HG03342 (cell line): ENCODE measurements around the gene MT4.
A peak's percentile ranks its signal among the peaks of the same experiment; 100 is the strongest.
"Not testable (repeated sequence)": the region's sequence is repeated elsewhere in the genome, so short reads cannot be mapped to it uniquely, and the experiment has no call there.

Source experiments
- ATAC-seq: cut with Tn5 transposase; IDR thresholded peaks from one replicate; pipeline ENCODE4 v1.9.1; 2021; ENCODE audit warnings: mild to moderate bottlenecking, moderate library complexity; ENCODE audit not compliant: unreplicated experiment

Gene MT4

GRCh38 chr16:56558024-56558747, 6.7 kb upstream of the MT4 start:
- ATAC-seq: no peak

DNA sequence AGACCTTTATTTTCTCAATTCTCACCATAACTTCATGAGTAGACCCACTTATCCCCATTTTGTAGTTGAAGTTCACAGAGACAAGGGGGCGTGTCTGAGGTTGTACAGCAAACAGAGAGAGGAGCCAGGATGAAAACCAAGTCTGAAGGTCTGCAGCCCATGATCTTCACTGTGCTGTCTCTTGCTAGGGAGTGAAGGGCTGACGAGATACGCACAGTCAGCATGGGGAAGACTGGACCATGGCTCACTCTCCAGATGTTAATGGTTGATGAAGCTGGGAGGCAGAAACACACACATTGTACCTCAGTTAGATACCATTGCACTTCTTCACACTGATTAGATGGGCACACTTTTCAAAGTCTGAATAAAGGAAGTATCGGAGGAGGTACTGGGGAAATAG, 5.8 kb upstream of the MT4 start:
- no peak for ATAC-seq

GRCh38 chr16:56560447-56560846, 4.4 kb upstream of the MT4 start:
- no peak for ATAC-seq

DNA sequence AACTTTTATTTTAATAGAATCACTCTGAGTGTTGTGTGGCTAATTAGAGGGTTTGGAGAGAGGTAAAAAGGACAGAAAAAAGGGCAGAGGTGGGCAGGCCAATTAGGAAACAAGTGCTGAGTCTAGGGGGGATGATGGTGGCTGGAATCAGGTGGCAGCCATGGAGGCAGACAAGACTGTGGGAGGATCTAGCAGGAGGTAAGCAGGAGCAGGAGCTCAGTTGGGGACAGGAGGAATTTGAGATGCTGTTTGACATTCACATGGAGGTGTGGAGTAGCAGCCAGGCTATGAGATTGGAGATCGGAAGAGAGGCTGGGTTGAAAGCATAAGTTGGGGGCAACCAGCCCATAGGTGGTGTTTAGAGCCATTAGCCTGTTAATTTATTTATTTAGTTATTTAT, 3.7 kb upstream of the MT4 start:
- ATAC-seq: no peak

- no peak for ATAC-seq
Observed at GRCh38 chr16:56569971-56570370, 5.1 kb downstream of the MT4 start.

- no peak for ATAC-seq
Observed at GRCh38 chr16:56571525-56571924, 6.7 kb downstream of the MT4 start.

DNA sequence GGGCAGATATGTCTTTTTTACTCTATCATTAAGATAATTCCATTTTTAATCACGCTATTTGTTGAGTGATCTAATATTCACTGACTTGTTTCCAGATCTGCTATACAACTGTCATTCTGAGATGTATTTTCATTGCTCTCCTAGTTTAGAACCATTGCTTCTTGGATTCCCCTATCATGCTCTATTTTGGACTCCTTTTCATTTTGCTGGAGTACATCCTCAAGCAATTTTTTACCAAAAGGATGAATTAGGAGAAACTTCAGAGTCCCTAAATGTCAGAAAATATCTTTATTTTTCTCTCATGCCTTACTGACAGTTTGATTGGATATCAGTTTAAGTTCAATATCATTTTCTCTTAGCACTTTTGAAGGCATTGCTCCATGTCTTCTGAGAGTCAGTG, 9.8 kb downstream of the MT4 start:
- ATAC-seq: no peak

GRCh38 chr16:56576585-56577299, 11.9 kb downstream of the MT4 start:
- ATAC-seq: peak; percentile 89

- no peak for ATAC-seq
Observed at GRCh38 chr16:56577300-56577625, 12.4 kb downstream of the MT4 start.

DNA sequence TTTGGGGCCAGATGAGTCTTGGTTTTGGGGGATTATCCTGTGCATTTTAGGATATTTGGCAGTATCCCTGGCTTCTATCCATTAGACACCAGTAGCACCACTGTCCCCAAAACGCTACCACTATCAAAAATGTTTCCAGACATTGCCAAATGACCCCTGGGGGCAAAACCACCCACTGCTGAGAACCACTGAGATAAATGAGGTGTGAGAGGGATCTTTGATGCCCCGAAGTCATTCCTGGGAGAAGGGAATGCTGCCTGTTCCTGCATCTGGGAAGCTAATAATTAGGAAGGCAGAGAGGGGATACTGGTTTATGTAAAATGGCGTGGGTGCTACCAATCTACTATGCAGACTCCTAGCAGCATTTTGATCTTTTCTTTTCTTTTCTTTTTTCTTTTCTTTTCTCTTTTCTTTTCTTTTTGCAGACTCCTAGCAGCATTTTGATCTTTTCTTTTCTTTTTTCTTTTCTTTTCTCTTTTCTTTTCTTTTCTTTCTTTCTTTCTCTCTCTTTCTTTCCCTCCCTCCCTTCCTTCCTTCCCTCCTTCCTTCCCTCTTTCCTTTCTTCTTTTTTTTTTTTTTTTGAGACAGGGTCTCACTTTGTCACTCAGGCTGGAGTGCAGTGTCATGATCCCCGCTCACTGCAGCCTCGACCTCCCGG, 15.6 kb downstream of the MT4 start:
- ATAC-seq: no peak

GRCh38 chr16:56582911-56583310, 18.0 kb downstream of the MT4 start:
- ATAC-seq: not testable (repeated sequence)

GRCh38 chr16:56583351-56584168, 18.7 kb downstream of the MT4 start:
- no peak for ATAC-seq

GRCh38 chr16:56584276-56584675, 19.4 kb downstream of the MT4 start:
- no peak for ATAC-seq

- no peak for ATAC-seq
Observed at GRCh38 chr16:56588781-56589140, 23.9 kb downstream of the MT4 start.

GRCh38 chr16:56589141-56590039, 24.5 kb downstream of the MT4 start, which contains the start of gene MT3:
MT3 (plus strand) TSS chr16:56589528; CDS start chr16:56589591, 63 bp downstream.
- no peak for ATAC-seq

DNA sequence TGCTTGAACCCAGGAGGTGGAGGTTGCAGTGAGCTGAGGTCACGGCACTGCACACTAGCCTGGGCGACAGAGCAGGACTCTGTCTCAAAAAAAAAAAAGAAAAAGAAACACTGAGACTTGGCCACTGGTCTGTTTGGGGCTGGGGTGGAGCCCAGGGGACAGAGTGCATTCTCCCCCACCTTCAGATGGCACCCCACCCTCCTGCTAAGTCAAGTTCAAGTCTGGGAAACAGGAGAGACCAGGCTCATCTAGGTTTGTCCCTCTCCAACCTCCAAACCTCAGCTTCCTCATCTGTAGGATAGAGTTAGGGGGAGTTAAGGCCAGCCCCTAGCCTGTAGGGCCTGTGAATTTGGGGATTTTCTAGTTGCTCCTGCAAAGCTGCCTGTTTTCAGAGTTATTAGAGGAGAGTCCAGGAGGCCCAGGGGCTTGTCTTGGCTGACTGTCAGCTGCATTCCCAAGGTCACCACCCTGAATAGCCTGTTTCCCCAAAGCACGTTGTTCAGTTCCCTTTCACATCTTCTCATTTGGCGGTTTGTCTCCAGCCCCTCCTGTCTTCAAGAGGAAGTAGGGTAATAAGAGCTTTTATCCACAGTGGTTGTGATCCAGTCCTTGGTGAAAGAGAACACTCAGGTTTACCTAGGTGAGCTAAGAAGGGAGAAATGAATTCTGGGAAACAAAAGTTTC, 26.6 kb downstream of the MT4 start:
- no peak for ATAC-seq

DNA sequence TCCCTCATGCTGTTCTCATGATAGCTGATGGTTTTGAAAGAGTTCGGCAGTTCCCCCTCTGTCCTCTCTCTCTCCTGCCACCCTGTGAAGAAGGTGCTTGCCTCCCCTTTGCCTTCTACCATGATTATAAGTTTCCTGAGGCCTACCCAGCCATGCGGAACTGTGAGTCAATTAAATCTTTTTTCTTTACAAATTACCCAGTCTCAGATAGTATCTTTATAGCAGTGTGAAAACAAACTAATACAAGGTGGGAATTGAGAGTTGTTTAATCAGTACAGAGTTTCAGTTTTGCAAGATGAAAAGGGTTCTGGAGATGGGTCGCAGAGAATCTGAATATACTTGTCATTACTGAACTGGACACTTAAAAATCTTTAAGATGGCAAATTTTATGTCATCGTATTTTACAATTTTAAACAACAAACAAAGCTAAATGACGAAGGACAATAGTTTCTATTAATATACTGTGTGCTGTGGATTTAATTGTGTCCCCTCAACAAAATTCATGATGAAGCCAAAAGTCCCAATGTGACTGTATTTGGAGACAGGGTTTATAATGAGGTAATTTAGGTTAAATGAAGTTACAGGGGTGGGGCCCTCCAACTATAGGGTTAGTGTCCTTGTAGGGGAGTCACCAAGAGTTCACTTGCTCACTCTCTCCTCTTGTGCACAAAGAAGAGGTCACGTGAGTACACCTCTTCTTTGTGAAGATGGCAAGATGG, 28.9 kb downstream of the MT4 start:
- no peak for ATAC-seq

DNA sequence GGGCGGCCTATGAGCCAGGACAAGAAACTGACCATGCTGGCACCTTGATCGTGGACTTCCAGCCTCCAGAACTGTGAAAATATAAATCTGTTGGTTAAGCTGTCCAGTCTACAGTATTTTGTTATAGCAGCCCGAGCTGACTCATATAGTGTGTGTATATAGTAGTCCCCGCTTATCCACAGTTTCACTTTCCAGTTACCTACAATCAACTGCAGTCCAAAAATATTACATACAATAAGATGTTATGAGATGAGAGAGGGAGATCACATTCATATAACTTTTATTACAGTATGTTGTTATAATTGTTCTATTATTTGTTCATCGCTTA, 29.4 kb downstream of the MT4 start:
- ATAC-seq: no peak

DNA sequence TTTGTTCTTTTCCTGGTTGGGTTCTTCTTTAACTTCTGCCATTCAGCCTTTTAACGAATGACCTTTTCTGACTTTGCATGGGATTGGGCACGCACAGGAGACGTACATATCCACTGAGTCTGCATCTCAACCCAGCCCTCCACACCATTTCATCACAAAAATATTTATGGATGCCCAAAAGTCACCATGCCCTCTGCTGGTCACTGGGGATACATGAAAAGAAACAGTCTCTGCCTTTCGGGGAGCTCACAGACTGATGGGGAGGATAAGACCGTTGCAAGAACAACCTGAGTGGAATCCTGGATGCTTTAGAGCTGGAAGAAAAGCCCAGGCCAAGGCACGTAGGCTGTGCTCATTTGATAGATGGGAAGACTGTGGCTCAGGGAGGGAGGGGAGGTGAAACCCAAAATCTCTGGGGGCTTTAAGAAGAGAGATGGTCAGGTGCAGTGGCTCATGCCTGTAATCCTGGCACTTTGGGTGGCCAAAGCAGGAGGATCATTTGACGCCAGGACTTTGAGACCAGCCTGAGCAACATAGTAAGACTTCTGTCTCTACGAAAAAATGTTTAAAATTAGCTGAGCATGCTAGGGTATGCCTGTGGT, 35.6 kb downstream of the MT4 start:
- no peak for ATAC-seq
